Activated CD4-positive, alpha-beta T cell treated with anti-CD3 and anti-CD28 coated beads for 36 hours (primary cell): ENCODE measurements around the gene METRNL. TPM values are rescaled to one million over a fixed set of nuclear protein-coding genes. Genes with fewer than 3 reads are reported as not detected.

Experiments used
- ATAC-seq: fragments of 200-7000 bp; cut with Tn5 transposase; one replicate; pipeline ENCODE4 v1.10.0; 2021; ENCODE audit warnings: mild to moderate bottlenecking, moderate library complexity
- CTCF ChIA-PET: fragments of 350-600 bp; sonication (Branson Sonifier 250); formaldehyde crosslinking; loops from one replicate; lab custom pipeline; 2021; ENCODE audit warnings: antibody characterized with exemption; lab: Charles Lee
- POLR2A ChIA-PET: fragments of 350-600 bp; sonication (Branson Sonifier 250); formaldehyde crosslinking; loops from one replicate; lab custom pipeline; 2021; ENCODE audit warnings: antibody characterized with exemption, inconsistent platforms; lab: Charles Lee
- DNase-seq: peaks from one replicate; pipeline ENCODE4 v3.0.0-alpha.2; 2020
- H3K27ac Mint-ChIP-seq: one replicate; pipeline ENCODE4 v1.8.0; 2021; ENCODE audit warnings: mixed read lengths
- H3K27me3 Mint-ChIP-seq: one replicate; pipeline ENCODE4 v1.8.0; 2021; ENCODE audit warnings: mixed read lengths
- H3K36me3 Mint-ChIP-seq: one replicate; pipeline ENCODE4 v1.8.0; 2021; ENCODE audit warnings: low read depth, mixed read lengths
- H3K4me1 Mint-ChIP-seq: one replicate; pipeline ENCODE4 v1.8.0; 2021; ENCODE audit warnings: mixed read lengths
- H3K4me3 Mint-ChIP-seq: one replicate; pipeline ENCODE4 v1.8.0; 2021; ENCODE audit warnings: mild to moderate bottlenecking, moderate library complexity, mixed read lengths
- H3K9me3 Mint-ChIP-seq: one replicate; pipeline ENCODE4 v1.8.0; 2021; ENCODE audit warnings: low read depth, mixed read lengths
- intact Hi-C, 2 experiments: fragments of 100-400 bp; cut with DNase I in 1 of 2; cut with micrococcal nuclease in 1 of 2; formaldehyde crosslinking; loops; one replicate each; pipeline versions ENCODE4 v1.14.2 to v1.15.1; 2022 to 2024; cut with DNase I, micrococcal nuclease
- total RNA-seq, 2 experiments: library from RNA; stranded (reverse); gene quantifications; one replicate each; pipeline ENCODE4 v1.2.3, GENCODE V29; 2021

The METRNL gene
- total RNA-seq, 2 experiments from 2014 or later = 22.4 to 26.3 TPM

DNA sequence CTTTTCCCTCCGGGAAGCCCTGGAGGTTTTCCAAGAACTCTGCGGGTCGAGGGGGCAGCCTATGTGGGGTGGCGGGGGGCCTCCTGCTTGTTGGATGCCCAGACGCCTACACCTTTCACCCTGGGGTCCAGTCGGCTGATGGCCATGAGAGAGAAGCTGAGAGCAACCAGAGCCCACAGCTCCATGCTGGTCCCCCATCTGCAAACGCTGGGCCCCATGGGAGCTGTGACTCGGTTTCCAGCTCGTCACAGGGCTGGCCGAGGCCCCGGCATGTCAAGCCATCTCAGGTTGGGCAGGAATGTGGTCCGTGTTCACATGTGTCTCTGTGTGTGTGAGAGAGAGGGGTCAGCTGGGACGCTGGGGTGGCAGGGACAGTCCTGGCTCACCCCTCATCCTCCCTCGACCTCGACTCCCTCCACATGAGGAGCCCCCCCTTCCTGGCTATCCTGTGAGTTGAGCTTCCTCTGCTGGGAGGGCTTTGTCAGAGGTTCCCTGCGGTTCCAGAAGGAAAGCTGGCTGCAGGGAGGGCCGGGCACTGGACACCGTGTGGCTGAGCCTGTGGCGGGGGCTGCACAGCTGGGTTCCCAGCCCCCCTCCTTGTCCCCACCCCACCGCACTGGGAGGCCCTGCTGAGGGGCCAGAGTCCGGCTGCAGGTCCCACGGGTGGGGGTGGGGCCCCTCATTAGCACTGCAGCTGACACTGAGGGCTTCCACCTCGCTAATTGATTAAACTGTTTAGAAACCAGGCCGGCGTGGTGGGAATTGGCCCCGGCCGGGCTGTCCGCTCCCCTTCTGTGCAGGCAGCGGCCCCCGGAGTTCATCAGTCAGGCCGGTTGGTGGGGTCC lies 19.1 kb downstream of the METRNL start:
- no peak overlapping the region for H3K4me3 Mint-ChIP-seq
- peaks cover 6% of the 10 kb centered on the region for H3K27me3 Mint-ChIP-seq
- ChIA-PET POLR2A (no interaction called here), CTCF (no interaction called here)
- H3K36me3 Mint-ChIP-seq = peaks cover 4% of the 10 kb centered on the region
- intact Hi-C loops = no loop called here
- DNase-seq = no peak
- no peak overlapping the region for H3K27ac Mint-ChIP-seq
- H3K4me1 Mint-ChIP-seq = peaks cover 3% of the 10 kb centered on the region
- ATAC-seq = no peak
- no peaks in the 10 kb centered on the region for H3K9me3 Mint-ChIP-seq

DNA sequence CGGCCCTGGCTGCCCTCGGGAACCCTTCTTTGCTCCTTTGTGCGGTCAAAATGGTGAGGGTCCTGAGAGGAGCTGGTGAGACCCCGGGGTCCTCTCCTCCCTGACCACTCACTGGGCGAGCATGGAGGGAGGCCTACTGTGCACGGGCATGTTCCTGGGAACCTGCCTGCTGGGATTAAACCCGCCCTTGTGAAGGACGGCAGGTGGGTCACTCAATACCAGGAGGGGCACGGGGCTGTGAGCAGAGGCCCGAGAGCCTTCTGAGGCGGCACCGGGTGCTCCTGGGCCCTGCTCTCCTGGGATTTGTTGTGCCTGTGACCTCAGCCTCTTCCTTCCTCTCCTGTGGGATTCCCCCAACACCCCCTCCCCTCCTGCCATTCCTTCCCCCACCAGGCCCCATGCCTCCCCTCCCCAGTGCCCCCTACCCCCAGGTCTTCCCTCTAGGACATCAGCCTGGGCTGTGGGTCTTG lies 19.7 kb downstream of the METRNL start:
- ChIA-PET CTCF (no interaction called here), POLR2A (no interaction called here)
- Mint-ChIP-seq H3K36me3 (peaks cover 4% of the 10 kb centered on the region), H3K27ac (no peak overlapping the region), H3K4me1 (peaks cover 3% of the 10 kb centered on the region), H3K4me3 (no peak overlapping the region), H3K9me3 (no peaks in the 10 kb centered on the region), H3K27me3 (peaks cover 6% of the 10 kb centered on the region)
- ATAC-seq = no peak
- intact Hi-C loops = no loop called here
- no peak for DNase-seq

DNA sequence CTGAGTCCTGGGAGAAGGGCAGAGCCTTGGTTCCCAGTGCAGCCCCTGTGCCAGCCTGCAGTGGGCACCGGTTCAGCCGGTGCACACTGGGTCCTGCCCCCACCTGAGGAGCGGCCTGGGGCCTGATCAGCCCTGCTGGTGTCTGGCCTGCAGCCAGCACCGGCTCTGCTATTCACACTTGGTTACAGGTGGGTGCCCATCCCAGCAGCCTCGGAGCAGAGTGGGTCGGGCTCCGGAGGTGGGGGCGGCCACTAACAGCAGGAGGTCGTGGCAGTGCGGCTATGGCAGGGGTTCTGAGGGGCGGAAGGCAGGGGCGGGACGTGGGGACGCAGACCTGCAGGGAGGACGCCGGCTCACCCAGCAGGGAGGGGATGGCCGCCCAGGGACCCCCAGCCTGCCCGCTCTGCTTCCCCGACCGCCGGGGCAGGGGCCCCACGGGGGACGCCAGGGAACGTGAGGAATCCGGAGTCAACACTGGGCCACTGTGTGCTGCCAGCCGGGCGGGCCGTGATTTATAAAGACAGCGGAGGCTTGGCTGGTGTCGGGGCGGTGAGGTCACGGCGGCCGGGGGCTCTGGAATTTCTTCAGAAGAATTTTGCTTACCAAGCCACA lies 20.3 kb downstream of the METRNL start:
- intact Hi-C loops = no loop called here
- peaks cover 4% of the 10 kb centered on the region for H3K36me3 Mint-ChIP-seq
- ATAC-seq (peak; percentile 10), DNase-seq (no peak)
- ChIA-PET POLR2A (no interaction called here), CTCF (no interaction called here)
- no peaks in the 10 kb centered on the region for H3K9me3 Mint-ChIP-seq
- no peak overlapping the region for H3K4me3 Mint-ChIP-seq
- no peak overlapping the region for H3K27ac Mint-ChIP-seq
- peaks cover 3% of the 10 kb centered on the region for H3K4me1 Mint-ChIP-seq
- peaks cover 6% of the 10 kb centered on the region for H3K27me3 Mint-ChIP-seq

DNA sequence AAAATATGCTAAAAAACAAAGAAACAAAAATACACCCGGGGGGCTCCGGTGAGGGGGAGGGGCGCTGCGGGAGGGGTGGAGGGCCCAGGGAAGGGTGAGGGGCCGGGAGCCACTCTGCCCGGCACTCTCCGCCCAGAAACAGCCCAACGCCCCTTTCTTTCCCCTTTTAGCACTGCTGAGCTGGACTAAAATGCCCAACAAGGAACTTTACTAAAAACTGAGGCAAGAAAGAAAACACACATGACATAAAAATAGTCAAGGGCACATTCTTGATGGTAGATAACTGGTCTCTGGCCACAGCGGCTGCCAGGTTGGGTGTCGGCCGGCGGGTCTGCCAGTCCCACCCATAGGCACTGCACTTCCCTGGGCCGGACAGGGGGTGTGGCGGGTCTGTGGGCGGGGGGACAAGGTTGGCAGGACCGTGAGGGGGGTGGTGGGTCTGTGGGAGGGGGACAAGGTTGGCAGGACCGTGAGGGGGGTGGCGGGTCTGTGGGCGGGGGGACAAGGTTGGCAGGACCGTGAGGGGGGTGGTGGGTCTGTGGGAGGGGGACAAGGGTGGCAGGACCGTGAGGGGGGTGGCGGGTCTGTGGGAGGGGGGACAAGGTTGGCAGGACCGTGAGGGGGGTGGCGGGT lies 20.9 kb downstream of the METRNL start:
- ChIA-PET POLR2A (no interaction called here), CTCF (no interaction called here)
- H3K4me3 Mint-ChIP-seq = no peak overlapping the region
- peaks cover 4% of the 10 kb centered on the region for H3K36me3 Mint-ChIP-seq
- no peak overlapping the region for H3K27ac Mint-ChIP-seq
- H3K27me3 Mint-ChIP-seq = peaks cover 6% of the 10 kb centered on the region
- DNase-seq = no peak
- no peak for ATAC-seq
- no peaks in the 10 kb centered on the region for H3K9me3 Mint-ChIP-seq
- H3K4me1 Mint-ChIP-seq = peaks cover 3% of the 10 kb centered on the region
- intact Hi-C loops = no loop called here

DNA sequence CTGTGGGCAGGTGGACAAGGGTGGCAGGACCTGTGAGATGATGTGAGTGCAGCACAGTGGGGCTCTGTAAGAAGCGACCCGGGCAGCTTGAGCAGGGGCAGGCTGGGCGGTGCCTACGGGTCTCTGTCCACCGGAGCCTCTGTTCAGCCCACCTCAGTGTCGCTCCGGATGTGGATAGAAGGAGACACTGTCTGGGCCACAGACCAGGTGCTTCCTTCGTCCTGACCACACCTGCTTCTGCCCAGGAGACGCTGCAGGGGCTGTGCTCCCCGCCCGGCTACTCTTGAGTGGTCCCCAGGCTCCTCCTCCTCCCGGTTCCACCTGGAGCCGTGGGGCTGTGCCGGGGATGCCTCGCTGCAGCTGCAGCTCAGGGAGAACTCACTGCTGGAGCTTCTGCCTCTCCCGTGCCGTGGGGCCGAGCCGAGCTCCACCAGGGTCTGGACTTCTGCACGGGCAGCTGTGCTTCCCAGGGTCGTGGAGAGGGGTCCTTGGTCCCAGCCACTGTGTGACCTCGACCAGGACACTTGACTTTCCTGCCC lies 21.5 kb downstream of the METRNL start:
- ChIA-PET POLR2A (no interaction called here), CTCF (no interaction called here)
- no peak overlapping the region for H3K4me3 Mint-ChIP-seq
- no peaks in the 10 kb centered on the region for H3K36me3 Mint-ChIP-seq
- H3K27ac Mint-ChIP-seq = no peak overlapping the region
- peaks cover 3% of the 10 kb centered on the region for H3K4me1 Mint-ChIP-seq
- intact Hi-C loops = no loop called here
- H3K9me3 Mint-ChIP-seq = no peaks in the 10 kb centered on the region
- ATAC-seq = peak; percentile 9
- DNase-seq = no peak
- H3K27me3 Mint-ChIP-seq = peaks cover 6% of the 10 kb centered on the region

DNA sequence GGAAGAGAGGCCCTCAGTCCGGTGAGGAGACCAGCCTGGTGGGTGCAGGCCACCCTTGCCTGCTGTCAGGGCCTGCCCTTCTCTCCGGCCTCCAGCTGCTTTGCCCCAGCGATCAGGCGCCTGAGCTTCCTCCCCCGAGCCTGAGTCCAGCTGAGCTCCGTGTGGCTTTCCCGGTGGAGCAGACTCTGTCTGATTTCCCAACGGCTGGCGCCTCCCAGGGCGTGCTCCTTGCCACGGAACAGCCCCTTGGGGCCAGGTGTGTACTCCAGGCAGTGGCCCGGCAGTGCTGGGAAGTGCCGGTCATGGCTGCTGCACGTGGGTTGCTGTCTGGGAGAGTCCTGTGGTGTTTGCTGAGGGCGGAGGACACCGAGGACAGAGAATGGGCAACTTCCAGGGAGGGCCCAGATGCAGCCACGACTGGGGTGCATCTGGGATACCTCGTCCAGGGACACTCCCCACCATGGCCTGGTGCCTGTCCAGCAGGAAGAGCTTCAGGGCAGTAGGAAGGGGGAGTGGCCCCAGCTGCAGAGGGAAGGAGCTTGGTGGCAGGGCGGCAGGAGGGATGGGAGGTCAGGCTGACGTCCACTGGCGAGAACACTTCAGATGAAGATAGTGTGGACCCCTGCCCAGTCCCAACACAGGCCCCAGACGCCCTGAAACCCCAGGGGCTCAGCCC lies 22.5 kb downstream of the METRNL start:
- no peak for ATAC-seq
- ChIA-PET POLR2A (no interaction called here), CTCF (no interaction called here)
- Mint-ChIP-seq H3K4me3 (no peak overlapping the region), H3K27me3 (peaks cover 6% of the 10 kb centered on the region), H3K27ac (no peak overlapping the region), H3K36me3 (no peaks in the 10 kb centered on the region), H3K9me3 (no peaks in the 10 kb centered on the region), H3K4me1 (peaks cover 3% of the 10 kb centered on the region)
- DNase-seq = no peak
- intact Hi-C loops = no loop called here

DNA sequence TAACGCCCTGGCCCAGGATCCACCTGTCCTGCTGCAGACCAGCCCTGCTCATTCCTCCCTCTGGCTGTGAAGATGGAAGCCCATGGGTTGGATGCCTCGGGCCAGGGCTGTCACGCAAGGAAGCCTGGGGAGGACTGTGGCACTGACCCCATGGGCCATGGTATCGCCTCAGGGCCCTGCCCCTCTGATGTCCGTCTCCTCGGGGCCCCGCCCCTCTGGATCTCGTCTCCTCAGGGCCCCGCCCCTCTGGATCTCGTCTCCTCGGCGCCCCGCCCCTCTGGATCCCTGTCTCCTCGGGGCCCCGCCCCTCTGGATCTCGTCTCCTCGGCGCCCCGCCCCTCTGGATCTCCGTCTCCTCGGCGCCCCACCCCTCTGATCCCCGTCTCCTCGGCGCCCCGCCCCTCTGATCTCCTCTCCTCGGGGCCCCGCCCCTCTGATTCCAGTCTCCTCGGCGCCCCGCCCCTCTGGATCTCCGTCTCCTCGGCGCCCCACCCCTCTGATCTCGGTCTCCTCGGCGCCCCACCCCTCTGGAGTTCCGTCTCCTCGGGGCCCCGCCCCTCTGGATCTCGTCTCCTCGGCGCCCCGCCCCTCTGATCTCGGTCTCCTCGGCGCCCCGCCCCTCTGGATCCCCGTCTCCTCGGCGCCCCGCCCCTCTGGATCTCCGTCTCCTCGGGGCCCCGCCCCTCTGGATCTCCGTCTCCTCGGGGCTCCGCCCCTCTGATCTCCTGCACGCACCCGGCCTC lies 24.0 kb downstream of the METRNL start:
- DNase-seq = peak; percentile 66
- Mint-ChIP-seq H3K4me3 (no peak overlapping the region), H3K27me3 (peaks cover 6% of the 10 kb centered on the region), H3K36me3 (no peaks in the 10 kb centered on the region), H3K27ac (no peak overlapping the region), H3K9me3 (no peaks in the 10 kb centered on the region), H3K4me1 (peaks cover 3% of the 10 kb centered on the region)
- ATAC-seq = peak; percentile 20
- POLR2A ChIA-PET = no interaction called here
- intact Hi-C loops = no loop called here
- CTCF ChIA-PET = no interaction called here

DNA sequence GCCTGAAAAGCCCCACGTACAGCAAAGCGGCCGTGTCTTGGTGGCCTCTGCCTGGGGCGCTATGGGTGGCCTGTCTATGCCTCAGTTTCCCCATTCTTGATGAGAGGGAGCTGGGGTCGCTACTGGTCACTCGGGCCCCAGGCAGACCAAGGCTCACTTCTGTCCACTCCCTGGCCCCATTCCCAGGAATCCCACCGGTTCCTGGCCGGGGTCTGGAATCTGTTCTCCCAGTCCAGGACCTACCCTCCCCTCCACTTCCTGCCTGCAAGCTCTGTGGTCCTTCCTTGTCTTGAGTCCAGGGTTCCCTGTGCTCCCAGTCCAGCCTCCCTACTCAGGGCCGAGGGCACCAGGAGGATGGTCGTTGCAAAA lies 24.5 kb downstream of the METRNL start:
- H3K27ac Mint-ChIP-seq = no peak overlapping the region
- intact Hi-C loops = no loop called here
- no peak for DNase-seq
- H3K4me3 Mint-ChIP-seq = no peak overlapping the region
- ChIA-PET POLR2A (no interaction called here), CTCF (no interaction called here)
- H3K36me3 Mint-ChIP-seq = no peaks in the 10 kb centered on the region
- no peak for ATAC-seq
- no peaks in the 10 kb centered on the region for H3K9me3 Mint-ChIP-seq
- peaks cover 3% of the 10 kb centered on the region for H3K4me1 Mint-ChIP-seq
- H3K27me3 Mint-ChIP-seq = peaks cover 9% of the 10 kb centered on the region

DNA sequence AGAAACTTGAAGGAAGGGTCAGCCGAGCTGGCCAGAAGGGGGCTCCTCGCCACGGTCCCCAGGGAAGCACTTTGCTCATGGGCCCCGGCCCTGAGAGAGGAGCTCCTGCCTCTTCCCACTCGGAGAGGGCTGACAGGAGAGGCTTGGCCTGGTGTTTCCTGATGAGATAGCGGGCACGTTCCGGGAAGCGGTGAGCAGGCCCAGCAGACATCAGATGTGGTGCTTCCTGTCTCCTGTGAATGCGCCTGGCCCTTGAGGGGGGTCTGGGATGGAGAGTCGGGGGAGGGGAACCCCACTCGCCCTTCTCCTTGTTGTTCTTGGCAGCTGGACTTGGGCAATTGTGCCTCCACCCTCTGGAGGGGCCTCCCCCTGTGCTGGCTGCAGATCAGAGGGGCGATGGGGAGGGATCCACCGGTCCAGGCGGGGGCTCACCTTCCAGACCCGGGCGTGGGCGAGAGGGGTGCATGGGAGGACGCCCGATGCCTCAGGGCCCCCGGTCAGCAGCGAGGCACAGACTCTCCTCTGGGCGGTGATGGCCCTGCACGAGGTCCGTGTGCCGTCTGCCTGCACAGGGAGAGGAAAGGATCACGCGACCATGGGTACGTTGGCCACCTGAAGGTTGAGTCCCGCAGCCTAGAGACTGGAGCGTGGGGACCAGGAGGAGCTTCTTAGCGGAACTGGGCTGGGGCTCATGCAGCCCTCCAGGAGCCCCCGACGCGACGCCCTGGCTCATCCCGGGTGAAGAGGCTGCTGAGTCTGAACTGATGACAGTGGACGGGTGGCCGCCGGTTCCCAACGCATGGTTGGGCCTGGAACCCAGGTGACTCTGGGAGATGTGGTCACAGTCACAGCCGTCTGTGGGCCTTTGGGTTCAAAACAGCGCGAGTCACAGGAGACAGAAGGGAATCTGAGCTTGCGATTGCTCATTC lies 25.4 kb downstream of the METRNL start:
- DNase-seq = no peak
- H3K4me1 Mint-ChIP-seq = no peaks in the 10 kb centered on the region
- no peak overlapping the region for H3K4me3 Mint-ChIP-seq
- no peaks in the 10 kb centered on the region for H3K9me3 Mint-ChIP-seq
- no peak overlapping the region for H3K27ac Mint-ChIP-seq
- H3K36me3 Mint-ChIP-seq = no peaks in the 10 kb centered on the region
- ChIA-PET POLR2A (interaction anchor here (0.8 kb wide), 1 partner anchor 8 kb away, joined by 4 read pairs; no protein-coding TSS in a partner anchor), CTCF (no interaction called here)
- ATAC-seq = no peak
- H3K27me3 Mint-ChIP-seq = peaks cover 9% of the 10 kb centered on the region
- intact Hi-C loops = no loop called here

DNA sequence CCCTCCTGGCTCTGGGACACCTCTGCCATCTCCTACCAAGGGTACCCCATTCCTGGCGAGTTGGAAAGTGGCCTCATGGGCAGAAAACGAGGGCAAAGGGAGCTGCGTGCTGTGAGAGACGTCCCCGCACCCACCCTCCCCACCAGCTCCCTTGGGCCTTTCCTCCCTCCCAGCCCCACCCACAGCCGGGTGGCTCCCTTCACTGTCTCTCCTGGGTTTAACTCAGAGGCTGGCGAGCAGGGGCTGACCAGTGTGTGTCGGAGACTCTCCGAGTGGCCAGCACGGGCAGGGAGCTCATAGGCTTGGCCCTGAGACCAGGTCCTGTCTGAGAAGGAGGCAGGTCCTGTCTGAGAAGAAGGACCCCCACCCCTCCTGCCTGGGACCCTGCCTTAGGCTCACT lies 26.1 kb downstream of the METRNL start:
- H3K9me3 Mint-ChIP-seq = no peaks in the 10 kb centered on the region
- H3K27me3 Mint-ChIP-seq = peaks cover 5% of the 10 kb centered on the region
- no peak overlapping the region for H3K4me3 Mint-ChIP-seq
- no peak for DNase-seq
- CTCF ChIA-PET = no interaction called here
- POLR2A ChIA-PET = interaction anchor here (0.8 kb wide), 1 partner anchor 9 kb away, joined by 4 read pairs; no protein-coding TSS in a partner anchor
- H3K36me3 Mint-ChIP-seq = no peaks in the 10 kb centered on the region
- ATAC-seq = no peak
- intact Hi-C loops = no loop called here
- no peak overlapping the region for H3K27ac Mint-ChIP-seq
- H3K4me1 Mint-ChIP-seq = no peaks in the 10 kb centered on the region
